Measurements from ENCODE around the gene AHCY.

DNA sequence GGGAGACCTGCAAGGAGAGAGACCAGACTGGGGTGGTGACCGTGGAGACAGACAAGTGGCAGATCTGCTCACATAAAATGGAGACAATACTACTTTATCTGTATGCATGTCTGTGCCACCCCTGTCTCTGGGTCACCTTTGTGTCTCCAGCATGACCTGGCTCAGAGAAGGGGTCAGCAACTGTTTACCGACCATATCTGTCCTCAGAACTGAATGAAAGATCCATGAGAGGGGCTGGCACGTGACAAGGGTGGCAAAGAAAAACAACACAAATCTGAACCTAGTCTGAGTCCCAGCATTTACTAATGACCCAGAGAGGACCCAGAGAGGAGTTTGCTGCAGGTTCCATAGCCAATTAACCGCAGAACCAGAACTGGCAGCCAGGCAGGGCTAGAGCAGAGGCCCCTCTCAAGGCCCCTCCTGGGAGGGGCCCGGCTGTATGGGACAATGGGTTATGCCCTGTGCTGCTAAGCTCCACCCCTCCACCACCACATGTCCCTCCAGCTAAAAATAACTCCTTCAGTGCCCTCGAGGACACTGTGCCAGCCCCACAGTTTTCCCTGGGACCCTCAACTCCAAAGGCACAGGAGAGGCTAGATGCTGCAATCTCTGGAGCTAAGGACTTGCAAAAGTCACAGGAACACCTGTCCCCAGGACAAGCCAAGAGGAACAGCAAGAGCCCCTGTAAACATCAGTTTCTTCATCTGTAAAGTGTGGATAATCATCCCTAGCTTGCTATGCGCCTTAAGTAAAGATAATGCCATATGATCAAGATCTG is 2.2 kb downstream of the AHCY start:
- TF ChIP-seq CTCF (IDR thresholded peaks at IDR 0.05) (no peak), POLR2A (IDR thresholded peaks at IDR 0.05) (no peak), EP300 (IDR thresholded peaks at IDR 0.05) (no peak), POLR2AphosphoS5 (IDR thresholded peaks at IDR 0.05) (no peak)
